PFSK-1 (cell line): ENCODE measurements around the gene ZDHHC14.

ENCODE experiments used
- FOXP2 ChIP-seq: optimal IDR thresholded peaks from 2 replicates; pipeline ENCODE3; 2011; ENCODE audit warnings: borderline replicate concordance, control low read depth, inconsistent platforms; ENCODE audit not compliant: insufficient read depth; ENCODE audit errors: extremely low read length, extremely low read depth
- POLR2AphosphoS5 ChIP-seq: IDR thresholded peaks from 2 replicates; pipeline ENCODE4 v1.6.1; 2012; ENCODE audit warnings: low read depth, mild to moderate bottlenecking, control low read depth, low read length, moderate library complexity
- REST ChIP-seq, 2 experiments: IDR thresholded peaks; 2 replicates each; pipeline versions ENCODE4 v1.6.1 to v1.8.0; 2011 to 2012; ENCODE audit warnings: low read depth in 2 of 2, low read length in 2 of 2, control low read depth in 1 of 2, inconsistent platforms in 1 of 2, mild to moderate bottlenecking in 1 of 2, moderate library complexity in 1 of 2; ENCODE audit not compliant: insufficient read depth in 1 of 2
- SIN3A ChIP-seq: IDR thresholded peaks from 2 replicates; pipeline ENCODE4 v1.6.1; 2012; ENCODE audit warnings: mild to moderate bottlenecking, low read length, moderate library complexity, borderline replicate concordance; ENCODE audit not compliant: insufficient read depth
- TAF1 ChIP-seq: IDR thresholded peaks from 2 replicates; pipeline ENCODE4 v1.6.1; 2012; ENCODE audit warnings: low read length, control low read depth, borderline replicate concordance; ENCODE audit not compliant: insufficient read depth

ZDHHC14 gene

GRCh38 chr6:157440171-157440570 is 59.2 kb downstream of the ZDHHC14 start:
- TF ChIP-seq SIN3A (no peak), FOXP2 (no peak), TAF1 (no peak), REST (IDR thresholded peaks at IDR 0.05; ENCODE audit: insufficient read depth in 1 of 2, low read depth in 2 of 2, low read length in 2 of 2) (no peak), POLR2AphosphoS5 (no peak)

- TF ChIP-seq REST (IDR thresholded peaks at IDR 0.05; ENCODE audit: insufficient read depth in 1 of 2, low read depth in 2 of 2, low read length in 2 of 2) (no peak), TAF1 (no peak), SIN3A (no peak), FOXP2 (no peak), POLR2AphosphoS5 (no peak)
Measured at GRCh38 chr6:157442291-157442690, 61.3 kb downstream of the ZDHHC14 start.

GRCh38 chr6:157443066-157443800 is 62.2 kb downstream of the ZDHHC14 start:
- no peak for TF ChIP-seq FOXP2
- TF ChIP-seq REST (IDR thresholded peaks at IDR 0.05; ENCODE audit: insufficient read depth in 1 of 2, low read depth in 2 of 2, low read length in 2 of 2), result no peak
- no peak for TF ChIP-seq SIN3A
- no peak for TF ChIP-seq TAF1
- no peak for TF ChIP-seq POLR2AphosphoS5

- TF ChIP-seq REST (IDR thresholded peaks at IDR 0.05; ENCODE audit: insufficient read depth in 1 of 2, low read depth in 2 of 2, low read length in 2 of 2) (no peak), POLR2AphosphoS5 (no peak)
Measured at GRCh38 chr6:157445277-157446009, 64.5 kb downstream of the ZDHHC14 start.

GRCh38 chr6:157447735-157448134 is 66.7 kb downstream of the ZDHHC14 start:
- TF ChIP-seq TAF1 (no peak), FOXP2 (no peak), SIN3A (no peak), REST (IDR thresholded peaks at IDR 0.05; ENCODE audit: insufficient read depth in 1 of 2, low read depth in 2 of 2, low read length in 2 of 2) (no peak), POLR2AphosphoS5 (no peak)
